Left colon (tissue), 2 donors: ENCODE results near the gene TMEM266. TPM values are rescaled to one million over a fixed set of nuclear protein-coding genes. Genes with fewer than 3 reads are reported as not detected.
A peak's percentile ranks its signal among the peaks of the same experiment; 100 is the strongest.

Experiments
- ATAC-seq: fragments of 200-7000 bp; cut with Tn5 transposase; one replicate; pipeline ENCODE4 v1.9.1; 2020; ENCODE audit warnings: mild to moderate bottlenecking, moderate library complexity
- DNase-seq, 2 donors: peaks; one replicate each; pipeline ENCODE4 v3.0.0-alpha.2; 2020
- intact Hi-C, 2 donors: fragments of 100-400 bp; cut with DNase I in 1 of 2; cut with micrococcal nuclease in 1 of 2; formaldehyde crosslinking; loops; one replicate each; pipeline versions ENCODE4 v1.11.2 to v1.14.0; 2022; cut with DNase I, micrococcal nuclease
- total RNA-seq, 2 donors: library from RNA; stranded (reverse); fragmentation: NEBNext Ultra II Directional; extraction: Animal tissue kit (Norgen Biotek cat#: 25700); gene quantifications; one replicate each; pipeline ENCODE4 v1.2.1, GENCODE V29; 2021
- donor health status: DM: no; HTN: no; CAD: no.
- donor health status: DM: yes; HTN: yes; CAD: no.

Gene TMEM266
- total RNA-seq, 2 donors from 2014 or later: not detected

- intact Hi-C loops: loop anchor here in 1 of 2 donors (10.0 kb wide), 1 partner anchor 672 kb away; no protein-coding TSS in a partner anchor
- ATAC-seq: no peak
Measured at GRCh38 chr15:76192715-76193114, 132.9 kb downstream of the TMEM266 start.

GRCh38 chr15:76193934-76194333 is 134.1 kb downstream of the TMEM266 start:
- ATAC-seq: no peak
- DNase-seq: no peak
- intact Hi-C loops: loop anchor here in 1 of 2 donors (10.0 kb wide), 1 partner anchor 671 kb away; no protein-coding TSS in a partner anchor

More at GRCh38 chr15:76192715-76193114, 132.9 kb downstream of the TMEM266 start:
- no peak for DNase-seq

GRCh38 chr15:76195506-76196268 is 135.9 kb downstream of the TMEM266 start:
- ATAC-seq (no peak), DNase-seq (no peak)
- intact Hi-C loops: loop anchor here in 1 of 2 donors (10.0 kb wide), 1 partner anchor 669 kb away; no protein-coding TSS in a partner anchor

- intact Hi-C loops: loop anchor here in 1 of 2 donors (10.0 kb wide), 1 partner anchor 668 kb away; no protein-coding TSS in a partner anchor
- DNase-seq (peak; percentile 77 to 85), ATAC-seq (peak; percentile 91)
Measured at GRCh38 chr15:76196269-76197231, 136.8 kb downstream of the TMEM266 start.

- intact Hi-C loops: loop anchor here in 1 of 2 donors (10.0 kb wide), 1 partner anchor 667 kb away; no protein-coding TSS in a partner anchor
- ATAC-seq (peak; percentile 53), DNase-seq (no peak)
Measured at GRCh38 chr15:76197703-76198455, 138.1 kb downstream of the TMEM266 start.

- ATAC-seq (no peak), DNase-seq (no peak)
- intact Hi-C loops: loop anchor here in 1 of 2 donors (10.0 kb wide), 1 partner anchor 666 kb away; no protein-coding TSS in a partner anchor
Measured at GRCh38 chr15:76198456-76199105, 138.8 kb downstream of the TMEM266 start.

GRCh38 chr15:76199106-76200082 is 139.6 kb downstream of the TMEM266 start:
- ATAC-seq (no peak), DNase-seq (no peak)
- intact Hi-C loops: loop anchor here in 1 of 2 donors (10.0 kb wide), 1 partner anchor 665 kb away; no protein-coding TSS in a partner anchor

- DNase-seq (no peak), ATAC-seq (no peak)
- intact Hi-C loops: no loop called here
Measured at GRCh38 chr15:76200083-76200465, 140.3 kb downstream of the TMEM266 start.

- DNase-seq (peak in 1 of 2 donors; percentile 18), ATAC-seq (no peak)
- intact Hi-C loops: no loop called here
Measured at GRCh38 chr15:76200641-76201105, 140.9 kb downstream of the TMEM266 start.

- DNase-seq (peak in 1 of 2 donors; percentile 21), ATAC-seq (no peak)
- intact Hi-C loops: no loop called here
Measured at GRCh38 chr15:76201536-76202255, 141.9 kb downstream of the TMEM266 start.

- ATAC-seq (no peak), DNase-seq (no peak)
- intact Hi-C loops: no loop called here
Measured at GRCh38 chr15:76203346-76204108, 143.7 kb downstream of the TMEM266 start.

GRCh38 chr15:76204109-76204845 is 144.5 kb downstream of the TMEM266 start:
- ATAC-seq: no peak
- intact Hi-C loops: no loop called here
- DNase-seq: no peak

- intact Hi-C loops: no loop called here
- ATAC-seq (no peak), DNase-seq (no peak)
Measured at GRCh38 chr15:76204916-76205460, 145.2 kb downstream of the TMEM266 start.

GRCh38 chr15:76206325-76206976 is 146.7 kb downstream of the TMEM266 start:
- intact Hi-C loops: no loop called here
- ATAC-seq (peak; percentile 54), DNase-seq (peak; percentile 75 to 78)
